GM21529 (cell line): ENCODE measurements around the gene WASF2.

Experiments
- ATAC-seq: cut with Tn5 transposase; IDR thresholded peaks from one replicate; pipeline ENCODE4 v1.9.1; 2021; ENCODE audit not compliant: unreplicated experiment

The WASF2 gene

GRCh38 chr1:27381969-27382762 is 107.8 kb downstream of the WASF2 start:
- ATAC-seq = no peak

GRCh38 chr1:27380766-27381733 is 108.9 kb downstream of the WASF2 start:
- ATAC-seq = no peak

- no peak for ATAC-seq
Measured at GRCh38 chr1:27380224-27380623, 109.7 kb downstream of the WASF2 start.

GRCh38 chr1:27379564-27380122 is 110.3 kb downstream of the WASF2 start:
- no peak for ATAC-seq

- ATAC-seq = no peak
Measured at GRCh38 chr1:27377760-27378495, 112.0 kb downstream of the WASF2 start.

GRCh38 chr1:27374362-27375086 is 115.4 kb downstream of the WASF2 start, which contains the start of gene FCN3:
TSS of gene FCN3 (minus strand) at chr1:27374824. CDS start at chr1:27374818, 6 bp downstream.
- ATAC-seq = no peak

GRCh38 chr1:27372808-27373690 is 116.9 kb downstream of the WASF2 start:
- ATAC-seq = no peak

GRCh38 chr1:27372022-27372807 is 117.8 kb downstream of the WASF2 start:
- no peak for ATAC-seq

GRCh38 chr1:27368869-27369582 is 120.9 kb downstream of the WASF2 start:
- no peak for ATAC-seq

GRCh38 chr1:27367160-27367650 is 122.8 kb downstream of the WASF2 start:
- no peak for ATAC-seq

- ATAC-seq = peak; percentile 37
Measured at GRCh38 chr1:27366411-27367159, 123.4 kb downstream of the WASF2 start, which contains the start of gene MAP3K6. TSS of gene MAP3K6 (minus strand) at chr1:27366961. CDS start at chr1:27366597, 364 bp downstream.

GRCh38 chr1:27366113-27366410 is 123.9 kb downstream of the WASF2 start:
- ATAC-seq = peak; percentile 40

GRCh38 chr1:27365372-27366112 is 124.4 kb downstream of the WASF2 start:
- ATAC-seq = peak; percentile 46

- ATAC-seq = no peak
Measured at GRCh38 chr1:27364696-27365371, 125.1 kb downstream of the WASF2 start.
